H9 (cell line): ENCODE data around the gene VPS4A. TPM values are rescaled to one million over a fixed set of nuclear protein-coding genes. Genes with fewer than 3 reads are reported as not detected.

Experiments used
- DNase-seq: peaks from one replicate; pipeline ENCODE4 v3.0.0-alpha.2; 2017
- H2AFZ ChIP-seq: one replicate; pipeline ENCODE4 v1.6.1; 2013; ENCODE audit warnings: mild to moderate bottlenecking, low read length, control low read depth, moderate library complexity
- H2AK5ac ChIP-seq: 2 replicates; pipeline ENCODE4 v1.6.1; 2013; ENCODE audit warnings: low read length, control low read depth, mixed read lengths; ENCODE audit not compliant: insufficient read length
- H2BK120ac ChIP-seq: one replicate; pipeline ENCODE4 v1.6.1; 2013; ENCODE audit warnings: low read depth, mild to moderate bottlenecking, low read length, control low read depth, inconsistent platforms; ENCODE audit not compliant: poor library complexity, severe bottlenecking
- H2BK12ac ChIP-seq: 2 replicates; pipeline ENCODE4 v1.6.1; 2013; ENCODE audit warnings: low read length, control low read depth, mixed read lengths, low read depth; ENCODE audit not compliant: insufficient read length
- H2BK15ac ChIP-seq: 2 replicates; pipeline ENCODE4 v1.6.1; 2013; ENCODE audit warnings: low read depth, low read length, control low read depth
- H2BK20ac ChIP-seq: one replicate; pipeline ENCODE4 v1.6.1; 2013; ENCODE audit warnings: low read depth, mild to moderate bottlenecking, low read length, control low read depth, inconsistent platforms; ENCODE audit not compliant: poor library complexity, severe bottlenecking
- H2BK5ac ChIP-seq: 2 replicates; pipeline ENCODE4 v1.6.1; 2013; ENCODE audit warnings: low read length, control low read depth, mixed read lengths; ENCODE audit not compliant: insufficient read length
- H3K14ac ChIP-seq: 2 replicates; pipeline ENCODE4 v1.6.1; 2013; ENCODE audit warnings: low read length, control low read depth; ENCODE audit not compliant: insufficient read depth
- H3K18ac ChIP-seq: 2 replicates; pipeline ENCODE4 v1.6.1; 2013; ENCODE audit warnings: low read depth, mild to moderate bottlenecking, mixed read lengths, low read length, control low read depth; ENCODE audit not compliant: insufficient read length
- H3K23ac ChIP-seq: 2 replicates; pipeline ENCODE4 v1.6.1; 2013; ENCODE audit warnings: low read length, control low read depth, mixed read lengths, low read depth; ENCODE audit not compliant: insufficient read length
- H3K23me2 ChIP-seq: 2 replicates; pipeline ENCODE4 v1.6.1; 2013; ENCODE audit warnings: low read depth, mild to moderate bottlenecking, mixed read lengths, low read length, control low read depth; ENCODE audit not compliant: insufficient read length, poor library complexity, severe bottlenecking
- H3K27ac ChIP-seq: 2 replicates; pipeline ENCODE4 v1.5.1; 2013; ENCODE audit warnings: low read length, control low read depth, mixed read lengths, low read depth; ENCODE audit not compliant: insufficient read length
- H3K27me3 ChIP-seq: 2 replicates; pipeline ENCODE4 v1.6.1; 2013; ENCODE audit warnings: low read length, control low read depth, inconsistent platforms; ENCODE audit not compliant: insufficient read depth
- H3K4ac ChIP-seq: 2 replicates; pipeline ENCODE4 v1.6.1; 2013; ENCODE audit warnings: low read depth, mild to moderate bottlenecking, control low read depth, inconsistent platforms, low read length, moderate library complexity
- H3K4me1 ChIP-seq: 2 replicates; pipeline ENCODE4 v1.6.1; 2013; ENCODE audit warnings: low read length, control low read depth, inconsistent platforms; ENCODE audit not compliant: insufficient read depth
- H3K4me2 ChIP-seq: 2 replicates; pipeline ENCODE4 v1.6.1; 2013; ENCODE audit warnings: low read length, control low read depth, mixed read lengths; ENCODE audit not compliant: insufficient read length, insufficient read depth
- H3K56ac ChIP-seq: 2 replicates; pipeline ENCODE4 v1.6.1; 2013; ENCODE audit warnings: low read depth, mild to moderate bottlenecking, mixed read lengths, low read length, control low read depth; ENCODE audit not compliant: insufficient read length
- H3K79me1 ChIP-seq: 2 replicates; pipeline ENCODE4 v1.6.1; 2013; ENCODE audit warnings: low read depth, mild to moderate bottlenecking, moderate library complexity, low read length, control low read depth, inconsistent platforms; ENCODE audit not compliant: insufficient read depth, poor library complexity, severe bottlenecking
- H3K79me2 ChIP-seq: 2 replicates; pipeline ENCODE4 v1.6.1; 2013; ENCODE audit warnings: low read length, control low read depth, inconsistent platforms; ENCODE audit not compliant: insufficient read depth
- H3K9ac ChIP-seq: 2 replicates; pipeline ENCODE4 v1.6.1; 2013; ENCODE audit warnings: low read length, control low read depth, mixed read lengths; ENCODE audit not compliant: insufficient read length; ENCODE audit errors: extremely low read depth
- H3K9me3 ChIP-seq: one replicate; pipeline ENCODE4 v1.6.1; 2013; ENCODE audit warnings: low read depth, low read length, inconsistent platforms; ENCODE audit not compliant: control insufficient read depth
- H3T11ph ChIP-seq: one replicate; pipeline ENCODE4 v1.6.1; 2013; ENCODE audit warnings: mild to moderate bottlenecking, low read length, control low read depth, inconsistent platforms
- H4K20me1 ChIP-seq: one replicate; pipeline ENCODE4 v1.6.1; 2013; ENCODE audit not compliant: control insufficient read depth, insufficient read length, insufficient read depth
- H4K5ac ChIP-seq: 2 replicates; pipeline ENCODE4 v1.6.1; 2013; ENCODE audit warnings: low read depth, mild to moderate bottlenecking, mixed read lengths, low read length, control low read depth; ENCODE audit not compliant: insufficient read length
- H4K8ac ChIP-seq: replicated peaks from 2 replicates; pipeline ENCODE4 v1.6.1; 2013; ENCODE audit warnings: low read length, control low read depth, mixed read lengths, low read depth; ENCODE audit not compliant: insufficient read length
- H4K91ac ChIP-seq: 2 replicates; pipeline ENCODE4 v1.6.1; 2013; ENCODE audit warnings: low read depth, mild to moderate bottlenecking, moderate library complexity, mixed read lengths, low read length, control low read depth; ENCODE audit not compliant: insufficient read length
- H3K27ac Mint-ChIP-seq, 3 experiments: 2 replicates in 2 of 3; 3 replicates in 1 of 3; pipeline ENCODE4 v1.8.0; 2020 to 2021; ENCODE audit warnings: mixed read lengths in 3 of 3, mild to moderate bottlenecking in 1 of 3, moderate library complexity in 1 of 3
- H3K27me3 Mint-ChIP-seq: 2 replicates; pipeline ENCODE4 v1.8.0; 2021; ENCODE audit warnings: low read depth, mild to moderate bottlenecking, moderate library complexity, mixed read lengths
- H3K36me3 Mint-ChIP-seq, 3 experiments: 2 replicates in 2 of 3; 3 replicates in 1 of 3; pipeline ENCODE4 v1.8.0; 2020 to 2021; ENCODE audit warnings: low read depth in 3 of 3, mixed read lengths in 3 of 3; ENCODE audit not compliant: insufficient read depth in 1 of 3
- H3K4me1 Mint-ChIP-seq, 2 experiments: 2 replicates each; pipeline ENCODE4 v1.8.0; 2020; ENCODE audit warnings: mixed read lengths in 2 of 2
- H3K4me3 Mint-ChIP-seq, 2 experiments: 2 replicates in 1 of 2; 3 replicates in 1 of 2; pipeline ENCODE4 v1.8.0; 2020 to 2021; ENCODE audit warnings: mild to moderate bottlenecking in 2 of 2, mixed read lengths in 2 of 2, moderate library complexity in 1 of 2
- H3K9me3 Mint-ChIP-seq, 2 experiments: 2 replicates in 1 of 2; 3 replicates in 1 of 2; pipeline ENCODE4 v1.8.0; 2020; ENCODE audit warnings: mild to moderate bottlenecking in 2 of 2, mixed read lengths in 2 of 2, moderate library complexity in 1 of 2
- WGBS: extraction: QIAGEN DNeasy Blood & Tissue Kit; methylation state at CpG from one replicate; pipeline ENCODE4 v1.1.7; 2013; ENCODE audit warnings: missing lambda C conversion rate, low lambda C conversion rate, mixed read lengths; ENCODE audit not compliant: insufficient read length; ENCODE audit errors: extremely low coverage; 5-methylcytosine and 5-hydroxymethylcytosine counted together
- total RNA-seq: library from RNA; stranded (reverse); gene quantifications from 2 replicates; pipeline ENCODE4 v1.2.1, GENCODE V29; 2021
- TF ChIP-seq, protein P1 (sequence below): fragments of 200-600 bp; sonication (generic); conservative IDR thresholded peaks from 3 replicates; pipeline ENCODE4 v1.8.0; 2021; ENCODE audit warnings: antibody characterized with exemption, mild to moderate bottlenecking

VPS4A gene
- total RNA-seq, 1 experiment from 2014 or later, result 27.1 TPM

GRCh38 chr16:69349536-69349935, 38.4 kb downstream of the VPS4A start:
- peaks cover 0 to 7% (median 4%) of the 10 kb centered on the region in 3 experiments; a peak in 5 of 7 replicates for H3K36me3 Mint-ChIP-seq
- no peak overlapping the region for H4K91ac ChIP-seq
- no peaks in the 10 kb centered on the region for H3K4me1 Mint-ChIP-seq
- H4K5ac ChIP-seq, result no peak overlapping the region
- TF ChIP-seq, protein P1, sequence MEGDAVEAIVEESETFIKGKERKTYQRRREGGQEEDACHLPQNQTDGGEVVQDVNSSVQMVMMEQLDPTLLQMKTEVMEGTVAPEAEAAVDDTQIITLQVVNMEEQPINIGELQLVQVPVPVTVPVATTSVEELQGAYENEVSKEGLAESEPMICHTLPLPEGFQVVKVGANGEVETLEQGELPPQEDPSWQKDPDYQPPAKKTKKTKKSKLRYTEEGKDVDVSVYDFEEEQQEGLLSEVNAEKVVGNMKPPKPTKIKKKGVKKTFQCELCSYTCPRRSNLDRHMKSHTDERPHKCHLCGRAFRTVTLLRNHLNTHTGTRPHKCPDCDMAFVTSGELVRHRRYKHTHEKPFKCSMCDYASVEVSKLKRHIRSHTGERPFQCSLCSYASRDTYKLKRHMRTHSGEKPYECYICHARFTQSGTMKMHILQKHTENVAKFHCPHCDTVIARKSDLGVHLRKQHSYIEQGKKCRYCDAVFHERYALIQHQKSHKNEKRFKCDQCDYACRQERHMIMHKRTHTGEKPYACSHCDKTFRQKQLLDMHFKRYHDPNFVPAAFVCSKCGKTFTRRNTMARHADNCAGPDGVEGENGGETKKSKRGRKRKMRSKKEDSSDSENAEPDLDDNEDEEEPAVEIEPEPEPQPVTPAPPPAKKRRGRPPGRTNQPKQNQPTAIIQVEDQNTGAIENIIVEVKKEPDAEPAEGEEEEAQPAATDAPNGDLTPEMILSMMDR, result no peak
- H3K56ac ChIP-seq, result no peak overlapping the region
- no peak overlapping the region for H3K27ac ChIP-seq
- no peak overlapping the region for H3K4me2 ChIP-seq
- peak overlapping the region in 1 of 3 experiments; percentile 64; a peak in 2 of 7 replicates for H3K27ac Mint-ChIP-seq
- no peaks in the 10 kb centered on the region for H3K27me3 Mint-ChIP-seq
- H3K4me3 Mint-ChIP-seq, result no peak overlapping the region
- H2BK120ac ChIP-seq, result no peak overlapping the region
- no peaks in the 10 kb centered on the region for H3K23me2 ChIP-seq
- H3K4me1 ChIP-seq, result no peaks in the 10 kb centered on the region
- H3K23ac ChIP-seq, result no peak overlapping the region
- H2BK5ac ChIP-seq, result no peak overlapping the region
- no peak for DNase-seq
- H3K79me1 ChIP-seq, result no peaks in the 10 kb centered on the region
- no peak overlapping the region for H3K14ac ChIP-seq
- H3K9me3 Mint-ChIP-seq, result no peaks in the 10 kb centered on the region
- no peaks in the 10 kb centered on the region for H3K79me2 ChIP-seq
- H2AK5ac ChIP-seq, result no peak overlapping the region
- no peak overlapping the region for H2BK20ac ChIP-seq
- no peak overlapping the region for H3K9ac ChIP-seq
- H4K20me1 ChIP-seq, result no peaks in the 10 kb centered on the region
- no peaks in the 10 kb centered on the region for H3K9me3 ChIP-seq
- H3K4ac ChIP-seq, result no peak overlapping the region
- no peak overlapping the region for H2BK15ac ChIP-seq
- H3K27me3 ChIP-seq, result no peaks in the 10 kb centered on the region
- H2AFZ ChIP-seq, result no peak overlapping the region
- no peak overlapping the region for H3K18ac ChIP-seq
- H2BK12ac ChIP-seq, result no peak overlapping the region
- no peak overlapping the region for H3T11ph ChIP-seq
- H4K8ac ChIP-seq, result no peak overlapping the region
- no CpG with 5 or more reads among the region's 10 CpGs for WGBS
